Measurements from ENCODE around the gene FAM89A.
"Not testable (repeated sequence)": the region's sequence is repeated elsewhere in the genome, so short reads cannot be mapped to it uniquely, and the experiment has no call there.

The FAM89A gene

GRCh38 chr1:231058416-231059109 is 18.5 kb upstream of the FAM89A start:
- TF ChIP-seq, protein P1, sequence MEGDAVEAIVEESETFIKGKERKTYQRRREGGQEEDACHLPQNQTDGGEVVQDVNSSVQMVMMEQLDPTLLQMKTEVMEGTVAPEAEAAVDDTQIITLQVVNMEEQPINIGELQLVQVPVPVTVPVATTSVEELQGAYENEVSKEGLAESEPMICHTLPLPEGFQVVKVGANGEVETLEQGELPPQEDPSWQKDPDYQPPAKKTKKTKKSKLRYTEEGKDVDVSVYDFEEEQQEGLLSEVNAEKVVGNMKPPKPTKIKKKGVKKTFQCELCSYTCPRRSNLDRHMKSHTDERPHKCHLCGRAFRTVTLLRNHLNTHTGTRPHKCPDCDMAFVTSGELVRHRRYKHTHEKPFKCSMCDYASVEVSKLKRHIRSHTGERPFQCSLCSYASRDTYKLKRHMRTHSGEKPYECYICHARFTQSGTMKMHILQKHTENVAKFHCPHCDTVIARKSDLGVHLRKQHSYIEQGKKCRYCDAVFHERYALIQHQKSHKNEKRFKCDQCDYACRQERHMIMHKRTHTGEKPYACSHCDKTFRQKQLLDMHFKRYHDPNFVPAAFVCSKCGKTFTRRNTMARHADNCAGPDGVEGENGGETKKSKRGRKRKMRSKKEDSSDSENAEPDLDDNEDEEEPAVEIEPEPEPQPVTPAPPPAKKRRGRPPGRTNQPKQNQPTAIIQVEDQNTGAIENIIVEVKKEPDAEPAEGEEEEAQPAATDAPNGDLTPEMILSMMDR (IDR thresholded peaks at IDR 0.05; ENCODE audit: extremely low read depth, missing control alignments), result no peak
- DNase-seq (ENCODE audit: low spot score), result no peak

DNA sequence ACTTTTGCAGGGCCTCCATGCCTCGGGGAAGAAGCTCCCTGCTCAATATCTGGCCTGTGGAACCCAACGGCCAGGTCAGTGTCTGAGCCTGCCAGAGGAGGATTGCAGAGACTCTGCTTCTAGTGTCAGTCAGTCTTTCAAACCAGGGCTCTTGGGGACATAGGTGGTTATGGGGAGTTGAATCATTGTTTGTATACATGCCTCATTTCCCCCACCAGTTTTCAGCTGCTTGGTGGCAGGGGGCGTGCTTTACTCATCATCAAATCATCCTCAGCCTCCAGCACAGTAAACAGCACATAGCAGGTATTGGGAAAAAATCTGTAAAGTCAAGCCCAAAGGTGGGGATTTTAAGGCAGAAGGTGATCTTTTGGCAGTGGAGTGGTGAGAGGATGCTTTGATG is 17.4 kb upstream of the FAM89A start:
- DNase-seq (ENCODE audit: low spot score), result no peak
- TF ChIP-seq, protein P1 (IDR thresholded peaks at IDR 0.05; ENCODE audit: extremely low read depth, missing control alignments), result no peak

DNA sequence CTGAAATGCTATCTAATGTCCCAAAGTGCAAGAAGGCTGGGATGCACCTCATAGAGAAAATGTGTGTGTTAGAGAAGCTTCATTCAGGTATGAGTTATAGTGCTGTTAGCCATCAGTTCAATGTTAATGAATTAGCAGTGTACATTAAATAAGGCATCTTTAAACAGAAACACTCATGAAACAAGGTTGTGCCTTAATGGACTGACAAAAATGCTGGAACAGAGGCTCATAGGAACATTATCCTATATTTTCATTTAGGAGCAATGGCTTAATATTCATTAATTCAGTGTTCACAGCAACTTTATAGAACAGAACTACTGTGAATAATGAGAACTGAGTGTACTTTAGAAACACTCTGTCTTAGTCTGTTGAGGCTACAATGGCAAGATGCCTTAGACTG is 15.2 kb upstream of the FAM89A start:
- TF ChIP-seq, protein P1 (IDR thresholded peaks at IDR 0.05; ENCODE audit: extremely low read depth, missing control alignments), result no peak
- no peak for DNase-seq (ENCODE audit: low spot score)

- TF ChIP-seq, protein P1 (IDR thresholded peaks at IDR 0.05; ENCODE audit: extremely low read depth, missing control alignments), result no peak
- no peak for DNase-seq (ENCODE audit: low spot score)
These were observed 13.6 kb upstream of the FAM89A start for GRCh38 chr1:231053493-231054162.

- DNase-seq (ENCODE audit: low spot score), result no peak
These were observed 12.7 kb upstream of the FAM89A start for GRCh38 chr1:231052777-231053176.

GRCh38 chr1:231050932-231051331 is 10.9 kb upstream of the FAM89A start:
- DNase-seq (ENCODE audit: low spot score), result not testable (repeated sequence)

More at GRCh38 chr1:231052777-231053176, 12.7 kb upstream of the FAM89A start:
- TF ChIP-seq, protein P1 (IDR thresholded peaks at IDR 0.05; ENCODE audit: extremely low read depth, missing control alignments), result no peak

DNA sequence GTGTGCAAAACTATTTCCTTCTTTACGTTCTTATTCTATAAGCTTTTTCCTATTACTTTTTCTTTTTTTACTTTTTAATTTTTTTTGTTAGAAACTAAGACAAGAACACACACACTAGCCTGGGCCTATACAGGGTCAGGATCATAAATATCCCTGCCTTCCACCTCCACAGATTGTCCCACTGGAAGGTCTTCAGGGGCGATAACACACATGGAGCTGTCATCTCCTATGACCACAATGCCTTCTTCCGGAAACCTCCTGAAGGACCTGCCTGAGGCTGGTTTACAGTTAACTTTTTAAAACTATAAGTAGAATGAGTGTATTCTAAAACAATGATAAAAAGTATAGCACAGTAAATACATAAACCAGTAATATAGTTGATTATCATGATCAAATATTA is 10.3 kb upstream of the FAM89A start:
- no peak for DNase-seq (ENCODE audit: low spot score)
- TF ChIP-seq, protein P1 (IDR thresholded peaks at IDR 0.05; ENCODE audit: extremely low read depth, missing control alignments), result no peak
